ENCODE measurements around the gene SDF4.
A peak's percentile ranks its signal among the peaks of the same experiment; 100 is the strongest.

Gene SDF4

GRCh38 chr1:1242461-1243265, 10.9 kb upstream of the SDF4 start:
- no peak for DNase-seq (ENCODE audit: low spot score)

DNA sequence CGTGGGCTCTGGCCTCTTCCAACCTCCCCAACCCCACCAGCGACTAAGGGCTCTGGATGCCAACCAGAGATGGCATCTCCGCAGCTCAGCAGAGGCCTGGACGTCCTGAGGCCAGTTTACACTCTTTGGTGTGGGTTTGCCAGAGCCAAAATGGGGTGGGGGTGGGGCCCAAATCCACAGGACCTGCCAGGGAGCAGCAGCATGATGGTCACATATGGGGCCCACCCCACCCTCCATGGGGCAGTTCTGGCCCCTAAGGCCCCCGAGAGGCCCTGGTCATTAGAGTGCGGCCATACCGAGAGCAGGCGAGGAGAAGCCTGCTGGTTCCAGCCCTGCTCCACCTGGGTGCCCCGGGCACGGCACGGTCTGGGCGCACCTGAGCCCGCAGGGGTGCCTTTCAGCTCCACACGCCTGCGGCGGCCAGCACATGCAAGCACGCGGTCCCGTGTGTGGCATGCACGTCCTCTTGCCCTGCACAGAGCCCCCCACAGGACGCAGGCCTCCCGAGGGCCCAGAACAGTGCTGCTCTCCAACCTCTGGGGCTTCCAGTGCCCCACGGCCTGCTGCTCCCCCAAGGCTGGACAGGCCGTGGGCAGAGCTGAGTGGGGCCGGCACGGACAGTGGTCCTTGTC, 9.9 kb upstream of the SDF4 start:
- no peak for DNase-seq (ENCODE audit: low spot score)

DNA sequence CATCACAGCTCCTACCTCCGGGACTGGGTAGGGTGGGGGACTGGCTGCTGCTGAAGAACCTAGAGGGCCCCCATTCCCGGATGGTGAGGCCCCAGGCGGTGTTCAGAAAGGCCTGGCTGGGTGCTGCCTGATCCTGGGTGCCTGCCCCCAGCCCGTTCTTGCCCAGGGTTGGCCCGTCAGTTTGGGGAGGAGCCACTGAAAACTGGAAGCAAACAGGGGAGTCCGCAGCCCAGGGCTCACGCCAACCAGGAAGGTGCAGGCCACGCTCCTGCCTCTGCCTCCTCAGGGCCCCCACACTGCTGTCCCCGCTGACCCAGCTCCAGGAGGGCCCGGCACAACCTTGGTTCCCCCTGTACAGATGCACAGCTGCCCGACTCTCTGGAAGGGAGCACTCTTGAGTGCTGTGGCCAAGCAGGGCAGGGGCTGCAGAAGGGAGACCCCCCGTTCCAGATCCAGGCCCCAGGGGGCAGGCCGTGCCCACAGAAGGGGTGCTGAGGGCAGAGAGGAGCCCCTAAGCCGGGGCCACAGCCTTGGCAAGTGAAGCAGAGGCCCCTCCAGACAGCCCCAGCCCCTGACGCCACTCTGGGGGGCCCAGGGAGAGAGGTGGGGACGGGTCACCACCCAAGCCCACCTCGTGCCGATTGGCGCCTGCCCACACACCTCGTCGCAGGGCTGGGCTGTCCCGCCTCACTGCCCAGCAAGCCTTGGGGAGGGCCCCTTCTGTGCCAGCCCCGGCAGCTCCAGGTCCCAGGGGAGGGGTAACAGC, 9.2 kb upstream of the SDF4 start:
- peak; percentile 63 for DNase-seq (ENCODE audit: low spot score)

DNA sequence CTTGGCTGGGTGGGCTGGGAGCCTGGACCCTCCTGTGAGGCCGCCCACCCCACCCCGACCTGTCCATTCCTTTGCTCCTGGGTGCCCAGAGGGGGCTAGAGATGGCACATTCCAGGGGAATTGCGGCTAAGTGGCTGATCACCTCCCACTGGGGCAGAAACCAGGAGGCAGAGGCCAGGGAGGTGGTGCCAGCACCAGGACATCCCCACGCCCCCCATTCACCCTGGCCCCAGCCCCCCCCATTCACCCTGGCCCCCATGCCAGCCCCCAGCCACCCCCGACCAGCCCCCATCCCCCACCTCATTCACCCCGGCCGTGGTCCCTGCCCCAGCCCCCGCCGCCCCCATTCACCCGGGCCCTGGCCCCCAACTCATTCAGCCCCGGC, 8.5 kb upstream of the SDF4 start:
- DNase-seq (ENCODE audit: low spot score) = no peak

DNA sequence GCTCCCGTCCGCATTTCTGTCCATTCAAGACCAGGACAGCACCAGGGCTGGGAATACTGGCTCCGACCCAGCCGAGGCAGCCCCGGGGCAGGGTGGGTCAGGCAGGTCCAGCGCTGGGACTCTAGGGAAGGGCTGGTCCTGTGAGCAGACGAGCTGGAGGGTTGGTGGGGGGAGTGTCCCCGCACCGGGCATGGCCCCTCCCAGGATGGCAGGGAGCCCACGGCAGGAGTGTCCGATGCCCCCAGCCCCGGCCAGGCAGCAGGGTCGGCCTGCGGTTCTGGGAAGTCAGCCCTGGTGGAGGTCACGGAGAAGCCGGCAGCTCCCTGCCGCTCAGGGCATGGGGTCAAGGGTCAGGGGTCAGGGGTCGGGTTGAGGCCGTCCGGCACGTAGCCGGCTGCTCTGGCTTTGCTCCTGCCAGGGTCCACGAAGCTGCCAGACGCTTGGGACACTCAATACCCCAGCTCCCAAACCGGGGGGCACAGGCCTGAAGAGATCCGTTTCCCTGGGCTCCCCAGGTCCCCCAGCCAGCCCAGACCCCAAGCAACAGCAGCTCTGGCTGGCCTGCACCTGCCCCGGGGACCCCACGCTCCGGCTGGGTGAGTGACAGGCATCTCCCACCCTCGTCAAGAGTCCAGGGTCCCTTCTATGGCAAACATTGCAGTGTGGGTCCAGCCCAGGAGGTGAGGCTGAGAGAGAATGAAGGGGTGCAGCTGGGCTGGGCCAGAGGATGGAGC, 8.0 kb upstream of the SDF4 start:
- DNase-seq (ENCODE audit: low spot score) = no peak

DNA sequence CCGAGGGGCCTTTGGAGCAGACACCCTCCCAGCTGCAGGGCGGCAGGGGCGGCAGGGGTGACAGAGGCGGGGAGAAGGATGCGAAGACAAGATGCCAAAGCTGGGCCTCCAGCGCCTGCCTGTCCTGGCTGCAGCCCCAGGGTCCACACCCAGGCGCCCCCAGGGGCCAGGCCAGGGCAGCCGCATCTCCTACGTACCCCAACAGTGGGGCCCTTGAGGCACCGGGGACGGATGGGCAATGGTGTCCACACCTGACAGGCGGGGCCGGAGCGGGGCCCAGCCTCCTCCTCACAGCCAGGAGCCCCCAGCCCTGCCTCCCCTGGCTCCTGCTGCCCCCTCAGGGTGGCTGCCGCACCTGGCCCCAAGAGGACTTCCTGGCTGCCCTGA, 7.4 kb upstream of the SDF4 start:
- DNase-seq (ENCODE audit: low spot score) = no peak

- no peak for DNase-seq (ENCODE audit: low spot score)
These were observed 6.9 kb upstream of the SDF4 start for GRCh38 chr1:1238702-1239178.

DNA sequence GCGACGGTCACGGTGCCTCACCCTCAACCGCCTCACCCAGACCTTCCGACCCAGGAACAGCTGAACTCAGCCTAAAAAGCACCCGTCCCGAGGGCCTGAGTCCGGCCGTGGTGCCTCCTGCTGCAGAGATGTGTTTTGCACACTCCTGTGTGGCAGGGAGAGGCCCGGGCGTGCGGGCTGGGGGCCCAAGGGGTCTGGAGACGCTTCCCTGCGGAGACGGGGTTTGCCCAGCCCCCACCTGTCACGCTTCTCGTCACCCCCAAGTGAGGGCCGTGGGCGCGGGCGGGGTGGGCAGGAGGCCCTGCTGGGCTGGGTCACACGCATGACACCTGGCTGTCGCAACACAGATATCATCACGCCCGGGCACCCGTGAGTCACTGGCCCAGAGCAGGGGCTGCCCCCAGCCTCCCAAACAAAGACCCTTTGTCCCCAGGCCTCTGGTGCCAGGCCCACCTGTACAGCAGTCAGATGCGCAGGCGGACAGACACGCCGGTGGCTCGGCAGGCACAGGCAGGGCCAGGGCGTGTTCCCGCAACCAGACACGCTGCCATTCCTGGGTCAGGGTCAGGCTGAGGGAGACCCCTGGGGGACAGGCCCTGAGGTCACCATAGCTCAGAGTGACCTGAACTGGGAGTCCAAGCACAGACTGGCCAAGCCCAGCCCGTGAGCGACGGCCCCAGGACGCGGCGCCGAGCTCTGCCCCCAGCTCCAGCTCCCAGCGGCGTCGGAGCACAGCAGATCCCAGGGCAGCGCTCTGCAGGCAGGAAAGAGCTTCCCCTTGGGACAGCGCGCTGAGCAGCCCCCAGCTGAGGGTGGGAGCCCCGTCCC, 6.3 kb upstream of the SDF4 start:
- no peak for DNase-seq (ENCODE audit: low spot score)

DNA sequence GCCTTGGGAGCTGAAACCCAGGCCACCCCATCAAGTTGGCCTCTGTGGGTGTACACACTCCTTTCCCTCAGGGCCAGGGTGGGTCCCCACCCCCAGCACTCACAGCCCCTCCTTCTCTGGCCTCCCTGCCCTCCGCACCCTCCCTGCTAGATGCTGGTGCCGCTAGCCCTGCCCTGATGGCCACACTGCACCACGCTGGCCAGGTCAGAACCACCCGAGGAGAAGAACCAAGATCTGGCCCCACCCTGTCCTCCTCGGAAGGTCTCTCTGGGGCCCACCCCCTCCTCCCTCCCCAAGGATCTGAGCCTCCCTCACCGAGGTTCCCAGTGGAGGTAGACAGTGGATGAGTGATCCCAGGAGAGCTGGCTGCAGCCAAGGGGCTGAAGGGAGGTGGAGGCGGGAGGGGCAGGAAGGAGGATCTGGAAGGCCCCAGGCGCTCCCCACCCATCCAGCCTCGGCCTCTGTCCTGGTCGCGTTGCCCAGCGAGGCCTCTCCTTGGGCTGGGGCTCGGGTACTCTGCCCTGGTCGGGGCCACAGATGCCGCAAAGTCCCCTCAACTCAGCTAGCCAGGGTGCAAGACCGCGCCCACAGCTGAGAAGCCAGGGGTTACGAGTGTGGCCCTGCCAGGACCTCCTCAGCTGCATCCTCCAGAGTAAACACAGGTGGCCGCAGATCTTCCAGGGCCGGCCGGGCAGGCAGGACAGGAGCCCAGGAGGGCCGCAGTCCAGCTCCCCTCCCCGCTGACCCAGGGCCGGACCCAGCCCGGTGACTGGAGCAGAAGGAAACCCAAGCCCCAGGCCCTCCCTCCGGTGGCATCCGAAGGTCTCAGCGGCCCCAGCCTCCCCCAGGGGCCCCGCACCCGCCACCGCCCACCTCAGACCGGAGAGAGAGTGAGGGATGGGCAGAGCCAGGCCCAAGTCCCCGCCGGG, 5.4 kb upstream of the SDF4 start:
- DNase-seq (ENCODE audit: low spot score) = no peak

DNA sequence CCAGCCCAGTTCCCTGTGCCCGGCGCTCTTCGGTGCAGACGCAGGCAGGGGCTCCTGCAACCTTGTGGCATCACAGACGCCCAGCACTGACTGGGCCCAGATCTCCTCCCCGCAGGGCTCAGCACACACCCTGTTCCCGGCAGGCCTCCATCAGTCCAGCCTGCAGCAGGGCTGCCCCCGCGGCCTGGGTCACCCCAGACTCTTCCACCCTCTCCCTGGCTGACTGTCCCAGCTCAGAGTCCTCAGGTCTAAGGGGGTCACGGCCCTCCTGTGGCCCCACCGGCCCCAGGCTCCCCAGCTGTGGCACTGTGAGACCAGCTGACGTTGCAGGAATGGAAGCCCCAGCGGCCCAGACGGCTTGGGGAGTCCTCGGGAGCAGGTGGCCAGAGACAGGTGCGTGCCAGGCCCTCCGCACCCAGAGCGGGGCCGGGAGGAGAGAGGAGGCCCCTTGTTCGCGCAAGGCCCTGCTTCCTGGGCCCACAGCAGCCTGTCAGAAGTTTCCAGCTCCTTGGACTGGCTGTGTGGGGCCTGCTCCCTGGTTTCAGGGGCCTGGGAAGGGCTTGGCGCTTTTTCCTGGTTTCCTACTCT, 4.5 kb upstream of the SDF4 start:
- DNase-seq (ENCODE audit: low spot score) = no peak

GRCh38 chr1:1235016-1235744, 3.4 kb upstream of the SDF4 start:
- no peak for DNase-seq (ENCODE audit: low spot score)

DNA sequence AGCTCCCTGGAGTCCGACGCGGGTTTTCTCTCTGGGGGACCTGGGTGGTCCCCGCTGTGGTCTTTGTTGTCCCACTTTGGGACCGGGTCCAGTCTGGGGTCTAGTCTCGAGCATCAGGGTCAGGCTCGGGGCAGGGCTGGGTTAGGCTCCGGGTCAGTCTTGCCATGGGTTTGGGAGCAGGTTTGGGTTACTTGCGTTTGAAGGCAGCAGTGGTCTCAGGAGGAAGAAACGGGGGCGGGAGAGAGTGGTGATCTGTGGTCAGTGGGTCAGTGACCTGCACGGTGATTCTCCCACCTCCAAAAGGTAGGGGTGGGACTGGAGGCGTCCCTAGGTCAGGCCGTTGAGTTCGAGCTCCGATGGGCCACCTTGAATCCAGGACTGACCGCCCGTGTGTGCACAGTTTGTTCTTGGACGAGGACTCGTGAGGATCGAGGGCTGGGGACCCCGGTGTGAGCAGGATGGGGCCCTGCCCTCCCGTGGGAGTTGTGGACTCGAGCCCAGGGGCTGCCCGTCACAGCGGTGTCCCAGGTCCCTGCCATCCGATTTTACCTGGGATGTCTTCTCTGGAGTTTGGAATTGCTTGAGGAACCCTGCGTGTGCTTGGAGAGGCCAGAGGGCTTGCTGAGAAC, 2.5 kb upstream of the SDF4 start:
- DNase-seq (ENCODE audit: low spot score) = no peak

DNA sequence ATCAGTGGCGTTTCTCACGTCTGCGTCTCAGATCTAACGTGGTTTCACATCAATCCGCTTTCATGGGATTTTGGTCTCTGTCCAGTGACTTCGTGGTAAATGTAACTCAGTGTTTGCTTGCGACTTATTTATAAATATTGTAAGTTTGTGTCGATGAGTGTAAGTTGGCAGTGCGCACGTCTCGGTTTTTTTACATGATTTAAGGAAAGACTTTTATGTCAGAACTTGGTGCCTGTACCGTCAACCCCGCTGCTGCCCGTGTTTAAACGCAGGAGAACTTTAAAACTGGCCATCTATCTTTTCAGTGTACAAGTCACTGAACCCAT, 1.7 kb upstream of the SDF4 start:
- DNase-seq (ENCODE audit: low spot score) = no peak

- DNase-seq (ENCODE audit: low spot score) = no peak
These were observed 1.2 kb upstream of the SDF4 start for GRCh38 chr1:1232796-1233566.

GRCh38 chr1:1232208-1232795, 501 bp upstream of the SDF4 start, which contains the start of gene B3GALT6:
Gene B3GALT6 (plus strand): TSS chr1:1232237. CDS start chr1:1232279, 42 bp downstream.
- DNase-seq (ENCODE audit: low spot score) = no peak

GRCh38 chr1:1230656-1231399, 973 bp downstream of the SDF4 start:
- peak; percentile 86 for DNase-seq (ENCODE audit: low spot score)

- no peak for DNase-seq (ENCODE audit: low spot score)
These were observed 2.0 kb downstream of the SDF4 start for GRCh38 chr1:1229770-1230169.

Measured in GM03348 (cell line).